ENCODE measurements around the gene PODXL. TPM values are rescaled to one million over a fixed set of nuclear protein-coding genes. Genes with fewer than 3 reads are reported as not detected.
A peak's percentile ranks its signal among the peaks of the same experiment; 100 is the strongest.

Gene PODXL
- polyA plus RNA-seq, 2 of the 4 experiments (the other 2 are of a cell fraction): 13.2 to 35.3 TPM

- DNase-seq (ENCODE audit: low read depth in 1 of 2, low spot score in 1 of 2) (peak in 1 of 2 experiments; percentile 67), FAIRE-seq (no peak), ATAC-seq (peak; percentile 70 to 85)
- ChIA-PET CTCF (interaction anchor here (0.7 to 3.5 kb wide), 6 partner anchors 8 to 134 kb away, joined by 3 to 17 read pairs (median 9); no protein-coding TSS in a partner anchor), POLR2A (interaction anchor here (1.2 kb wide), 1 partner anchor 17 kb away, joined by 3 read pairs; no protein-coding TSS in a partner anchor)
- Histone ChIP-seq H3K4me2 (peak overlapping the region; percentile 56), H3K4me3 (no peak overlapping the region), H3K4me1 (peaks cover 25% of the 10 kb centered on the region), H3K27ac (peak overlapping the region; percentile 52 to 75; a peak in 4 of 6 replicates), H3K9me3 (no peaks in the 10 kb centered on the region)
- TF ChIP-seq USF2 (IDR thresholded peaks at IDR 0.05) (no peak), SMC3 (IDR thresholded peaks at IDR 0.05) (no peak), NFE2L2 (conservative IDR thresholded peaks at IDR 0.05; ENCODE audit: low read length) (no peak), NPAS2 (CRISPR knock-in tag; IDR thresholded peaks at IDR 0.05; ENCODE audit: borderline replicate concordance) (no peak), CHD4 (IDR thresholded peaks at IDR 0.05; ENCODE audit: borderline replicate concordance) (no peak), PHF8 (IDR thresholded peaks at IDR 0.05; ENCODE audit: borderline replicate concordance, low read depth) (no peak), ATOH8 (CRISPR knock-in tag; IDR thresholded peaks at IDR 0.05; ENCODE audit: low read depth) (no peak), TP53 (CRISPR knock-in tag; IDR thresholded peaks at IDR 0.05) (no peak), MYC (IDR thresholded peaks at IDR 0.05; ENCODE audit: borderline replicate concordance, low read length) (no peak), KDM5A (IDR thresholded peaks at IDR 0.05) (no peak), CBX8 (IDR thresholded peaks at IDR 0.05) (no peak), MAFK (IDR thresholded peaks at IDR 0.05; ENCODE audit: partially characterized antibody) (no peak), ZC3H11A (IDR thresholded peaks at IDR 0.05) (no peak), EHMT2 (IDR thresholded peaks at IDR 0.05; ENCODE audit: low read depth) (no peak), POLR2AphosphoS2 (conservative IDR thresholded peaks at IDR 0.05; ENCODE audit: low read length) (no peak)
- 42% methylated on average over 7 of the region's 7 CpGs for WGBS (ENCODE audit: missing lambda C conversion rate)
Observed at GRCh38 chr7:131521651-131522163, 34.7 kb downstream of the PODXL start.

GRCh38 chr7:131518626-131519025, 37.8 kb downstream of the PODXL start:
- Histone ChIP-seq H3K27ac (no peak overlapping the region), H3K4me3 (no peak overlapping the region), H3K4me1 (peaks cover 19% of the 10 kb centered on the region), H3K4me2 (no peak overlapping the region), H3K9me3 (no peaks in the 10 kb centered on the region)
- FAIRE-seq: no peak
- TF ChIP-seq MAZ (IDR thresholded peaks at IDR 0.05; ENCODE audit: borderline replicate concordance, low read depth, low read length) (no peak), PBX3 (IDR thresholded peaks at IDR 0.05) (no peak), KDM1A (IDR thresholded peaks at IDR 0.05; ENCODE audit: low read depth) (no peak), HOXA7 (CRISPR knock-in tag; IDR thresholded peaks at IDR 0.05) (no peak), ZSCAN20 (CRISPR knock-in tag; IDR thresholded peaks at IDR 0.05) (no peak), TFCP2L1 (CRISPR knock-in tag; IDR thresholded peaks at IDR 0.05) (no peak), HOXB13 (CRISPR knock-in tag; IDR thresholded peaks at IDR 0.05; ENCODE audit: low read depth) (no peak), NPAS2 (CRISPR knock-in tag; IDR thresholded peaks at IDR 0.05; ENCODE audit: borderline replicate concordance) (no peak), CTCF (IDR thresholded peaks at IDR 0.05) (no peak), ZC3H11A (IDR thresholded peaks at IDR 0.05) (no peak), ESRRA (IDR thresholded peaks at IDR 0.05; ENCODE audit: borderline replicate concordance, low read length) (no peak), EHF (CRISPR knock-in tag; IDR thresholded peaks at IDR 0.05) (no peak), HDAC2 (IDR thresholded peaks at IDR 0.05) (no peak), CHD2 (IDR thresholded peaks at IDR 0.05; ENCODE audit: low read length, partially characterized antibody) (no peak), FOXS1 (CRISPR knock-in tag; IDR thresholded peaks at IDR 0.05) (no peak)
- WGBS (ENCODE audit: missing lambda C conversion rate): 93% methylated on average over 11 of the region's 11 CpGs
- POLR2A ChIA-PET: no interaction called here
- no peak for DNase-seq (ENCODE audit: low read depth in 1 of 2, low spot score in 1 of 2)
- CTCF ChIA-PET: interaction anchor here (0.8 to 1.4 kb wide), 4 partner anchors 10 to 28 kb away, joined by 3 to 4 read pairs (median 3); no protein-coding TSS in a partner anchor
- no peak for ATAC-seq

Data from A549 (cell line).